ENCODE data around the gene ADAM15.

Gene ADAM15

GRCh38 chr1:155032886-155033285, 18.2 kb upstream of the ADAM15 start:
- peaks cover 2% of the 10 kb centered on the region for H3K27me3 Mint-ChIP-seq (ENCODE audit: low read depth)
- no peaks in the 10 kb centered on the region for H3K36me3 Mint-ChIP-seq (ENCODE audit: low read depth)
- no peak for TF ChIP-seq CTCF (IDR thresholded peaks at IDR 0.05; ENCODE audit: unreplicated experiment in 3 of 3)
- H3K4me3 Mint-ChIP-seq = no peak overlapping the region
- no peaks in the 10 kb centered on the region for H3K9me3 Mint-ChIP-seq
- H3K27ac Mint-ChIP-seq = no peak overlapping the region
- H3K4me1 Mint-ChIP-seq = no peaks in the 10 kb centered on the region

GRCh38 chr1:155033524-155033923, 17.6 kb upstream of the ADAM15 start, which contains the start of the genes DCST1 and DCST2:
DCST1 (plus strand) TSS chr1:155033824; CDS start chr1:155034037, 213 bp downstream.
DCST2 (minus strand) TSS chr1:155033781; CDS start chr1:155033701, 80 bp downstream.
- Mint-ChIP-seq H3K27ac (no peak within 1 kb of the TSS), H3K27me3 (ENCODE audit: low read depth) (peaks cover 7% of the 10 kb centered on the region), H3K9me3 (no peaks in the 10 kb centered on the region), H3K4me1 (no peaks in the 10 kb centered on the region), H3K36me3 (ENCODE audit: low read depth) (no peaks in the 10 kb centered on the region), H3K4me3 (no peak within 1 kb of the TSS)
- TF ChIP-seq CTCF (IDR thresholded peaks at IDR 0.05; ENCODE audit: unreplicated experiment in 3 of 3) = no peak

- H3K9me3 Mint-ChIP-seq = no peaks in the 10 kb centered on the region
- no peak for TF ChIP-seq CTCF (IDR thresholded peaks at IDR 0.05; ENCODE audit: unreplicated experiment in 3 of 3)
Measured at GRCh38 chr1:155034318-155035208, 16.6 kb upstream of the ADAM15 start.

GRCh38 chr1:155035936-155036335, 15.2 kb upstream of the ADAM15 start:
- Mint-ChIP-seq H3K4me1 (no peaks in the 10 kb centered on the region), H3K27ac (no peak overlapping the region), H3K4me3 (no peak overlapping the region), H3K36me3 (ENCODE audit: low read depth) (no peaks in the 10 kb centered on the region), H3K9me3 (no peaks in the 10 kb centered on the region), H3K27me3 (ENCODE audit: low read depth) (peaks cover 7% of the 10 kb centered on the region)
- no peak for TF ChIP-seq CTCF (IDR thresholded peaks at IDR 0.05; ENCODE audit: unreplicated experiment in 3 of 3)

More at GRCh38 chr1:155034318-155035208, 16.6 kb upstream of the ADAM15 start:
- no peak overlapping the region for H3K27ac Mint-ChIP-seq
- H3K4me3 Mint-ChIP-seq = no peak overlapping the region
- no peaks in the 10 kb centered on the region for H3K36me3 Mint-ChIP-seq (ENCODE audit: low read depth)
- H3K27me3 Mint-ChIP-seq (ENCODE audit: low read depth) = peaks cover 7% of the 10 kb centered on the region
- no peaks in the 10 kb centered on the region for H3K4me1 Mint-ChIP-seq

GRCh38 chr1:155037043-155037442, 14.1 kb upstream of the ADAM15 start:
- H3K27me3 Mint-ChIP-seq (ENCODE audit: low read depth) = peaks cover 7% of the 10 kb centered on the region
- H3K9me3 Mint-ChIP-seq = no peaks in the 10 kb centered on the region
- H3K27ac Mint-ChIP-seq = no peak overlapping the region
- no peak for TF ChIP-seq CTCF (IDR thresholded peaks at IDR 0.05; ENCODE audit: unreplicated experiment in 3 of 3)
- no peaks in the 10 kb centered on the region for H3K36me3 Mint-ChIP-seq (ENCODE audit: low read depth)
- no peaks in the 10 kb centered on the region for H3K4me1 Mint-ChIP-seq
- H3K4me3 Mint-ChIP-seq = no peak overlapping the region

All from nephron (organoid).